ENCODE measurements around the gene PHACTR3. TPM values are rescaled to one million over a fixed set of nuclear protein-coding genes. Genes with fewer than 3 reads are reported as not detected.

PHACTR3 gene
- total RNA-seq, 2 experiments from 2014 or later = not detected

DNA sequence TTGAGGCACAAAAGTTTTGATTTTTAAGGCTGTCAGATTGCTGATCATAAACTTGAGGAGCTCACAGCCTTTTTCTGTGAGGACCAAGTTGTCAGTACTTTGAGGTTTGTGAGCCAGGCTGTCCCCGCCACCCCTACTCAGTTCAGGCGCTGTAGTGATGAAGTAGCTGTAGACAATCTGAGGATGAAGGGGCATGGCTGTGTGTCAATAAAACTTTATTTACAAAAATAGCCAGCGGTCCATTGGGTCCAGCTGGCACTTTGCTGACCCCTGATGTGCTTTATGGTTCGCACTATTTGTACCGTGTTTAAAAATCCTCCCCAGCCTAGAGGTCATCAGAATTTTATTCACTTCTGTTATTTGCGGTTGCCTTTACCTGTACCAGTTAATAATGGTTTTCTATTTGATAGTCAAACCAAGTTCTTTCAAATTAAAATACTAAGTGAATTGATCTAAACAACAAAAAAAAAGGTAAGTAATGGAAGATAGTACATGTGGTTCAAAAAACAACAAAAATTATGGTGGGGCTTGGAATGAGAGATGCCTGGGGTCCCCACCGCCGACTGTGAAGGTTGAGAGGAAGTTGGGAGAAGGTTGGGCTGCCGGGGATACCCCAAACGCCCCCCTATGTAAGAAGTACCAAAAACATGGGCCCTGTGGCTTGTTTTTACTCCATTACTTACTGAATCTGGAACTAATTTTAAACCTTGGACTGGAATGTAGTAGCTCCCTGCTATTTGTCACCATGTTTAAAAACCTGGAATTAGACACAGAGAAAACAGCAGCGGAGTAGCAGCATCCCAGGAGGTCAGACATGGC, 205.5 kb downstream of the PHACTR3 start:
- intact Hi-C loops (cut with DNase I, micrococcal nuclease) = no loop called here
- POLR2A ChIA-PET = no interaction called here
- Mint-ChIP-seq H3K27me3 (peaks cover 8% of the 10 kb centered on the region), H3K9me3 (ENCODE audit: low read depth) (no peaks in the 10 kb centered on the region), H3K36me3 (ENCODE audit: low read depth) (no peaks in the 10 kb centered on the region), H3K4me1 (no peaks in the 10 kb centered on the region), H3K27ac (no peak overlapping the region), H3K4me3 (no peak overlapping the region)
- ATAC-seq (no peak), DNase-seq (no peak)
- CTCF ChIA-PET = no interaction called here

DNA sequence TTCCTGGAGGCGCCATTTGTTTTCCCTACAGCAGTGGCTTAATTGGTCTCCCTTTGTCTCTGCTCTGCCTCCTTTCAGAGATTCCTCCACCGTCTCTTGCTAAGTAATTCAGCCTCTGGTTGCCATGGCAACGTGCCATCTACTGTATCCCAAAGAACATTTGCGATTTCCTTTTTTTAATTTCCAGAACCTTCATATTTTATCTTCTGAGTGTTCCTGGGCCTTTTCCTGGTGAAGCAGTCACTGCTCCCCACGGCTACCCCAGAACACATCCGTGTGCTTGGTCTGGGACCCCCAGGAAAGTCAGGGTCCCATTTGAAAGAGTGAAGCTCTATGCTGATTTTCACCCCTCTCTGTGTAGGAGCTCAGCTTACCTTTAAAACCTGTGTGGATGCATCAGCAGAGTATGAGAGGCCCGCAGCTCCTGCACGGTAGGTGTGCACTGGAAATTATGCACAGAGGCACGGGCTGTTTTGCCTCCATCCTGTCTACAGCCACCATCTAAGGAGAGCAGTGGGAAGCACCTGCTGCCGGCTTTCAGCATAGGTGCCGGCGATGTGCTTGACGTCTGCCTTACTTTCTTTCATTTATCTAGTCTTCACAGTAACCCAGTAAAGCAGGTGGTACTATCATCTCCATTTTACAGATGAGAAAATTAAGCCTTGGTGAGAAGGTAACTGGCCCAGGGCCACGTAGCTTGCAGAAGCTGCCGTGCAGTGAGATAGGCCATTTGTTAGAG, 206.3 kb downstream of the PHACTR3 start:
- Mint-ChIP-seq H3K27me3 (peaks cover 2% of the 10 kb centered on the region), H3K36me3 (ENCODE audit: low read depth) (no peaks in the 10 kb centered on the region), H3K9me3 (ENCODE audit: low read depth) (no peaks in the 10 kb centered on the region), H3K27ac (no peak overlapping the region), H3K4me3 (no peak overlapping the region), H3K4me1 (no peaks in the 10 kb centered on the region)
- no peak for ATAC-seq
- intact Hi-C loops (cut with DNase I, micrococcal nuclease) = no loop called here
- POLR2A ChIA-PET = no interaction called here
- no peak for DNase-seq
- CTCF ChIA-PET = no interaction called here

DNA sequence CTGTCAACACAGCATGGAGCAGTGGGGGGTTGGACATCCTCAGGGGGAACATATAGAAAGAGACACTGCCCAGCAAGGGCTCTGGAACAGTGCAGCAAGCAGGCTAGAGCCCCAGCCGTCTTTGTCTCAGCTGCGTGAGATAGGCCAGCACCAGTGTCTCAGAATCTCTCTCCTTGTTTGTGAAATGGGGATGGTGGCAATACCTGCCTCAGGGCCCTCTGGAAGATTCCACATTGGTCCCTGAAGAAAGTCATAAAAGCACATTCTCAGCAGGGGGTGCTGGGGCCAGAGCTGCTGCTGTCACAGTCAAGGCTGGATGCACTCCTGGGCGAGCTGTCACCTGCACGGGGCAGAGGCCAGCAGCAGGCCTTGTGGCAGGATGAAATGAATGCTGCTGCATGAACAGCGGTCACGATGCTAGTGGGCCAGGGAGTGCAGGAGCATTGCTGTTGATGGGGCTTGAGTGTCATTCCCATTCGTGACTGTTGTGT, 207.4 kb downstream of the PHACTR3 start:
- POLR2A ChIA-PET = no interaction called here
- Mint-ChIP-seq H3K4me1 (no peaks in the 10 kb centered on the region), H3K36me3 (ENCODE audit: low read depth) (no peaks in the 10 kb centered on the region), H3K9me3 (ENCODE audit: low read depth) (no peaks in the 10 kb centered on the region), H3K27ac (no peak overlapping the region), H3K4me3 (no peak overlapping the region), H3K27me3 (peaks cover 2% of the 10 kb centered on the region)
- DNase-seq (no peak), ATAC-seq (no peak)
- intact Hi-C loops (cut with DNase I, micrococcal nuclease) = no loop called here
- CTCF ChIA-PET = no interaction called here

GRCh38 chr20:59812286-59813125, 208.2 kb downstream of the PHACTR3 start:
- ChIA-PET POLR2A (no interaction called here), CTCF (no interaction called here)
- intact Hi-C loops (cut with DNase I, micrococcal nuclease) = no loop called here
- DNase-seq (no peak), ATAC-seq (no peak)
- H3K36me3 Mint-ChIP-seq (ENCODE audit: low read depth) = no peaks in the 10 kb centered on the region
- H3K4me3 Mint-ChIP-seq = no peak overlapping the region
- no peaks in the 10 kb centered on the region for H3K9me3 Mint-ChIP-seq (ENCODE audit: low read depth)
- no peaks in the 10 kb centered on the region for H3K4me1 Mint-ChIP-seq
- peaks cover 2% of the 10 kb centered on the region for H3K27me3 Mint-ChIP-seq
- no peak overlapping the region for H3K27ac Mint-ChIP-seq

GRCh38 chr20:59813126-59813947, 209.0 kb downstream of the PHACTR3 start:
- no peak for ATAC-seq
- Mint-ChIP-seq H3K27ac (no peak overlapping the region), H3K27me3 (peaks cover 2% of the 10 kb centered on the region), H3K4me3 (no peak overlapping the region), H3K4me1 (no peaks in the 10 kb centered on the region), H3K9me3 (ENCODE audit: low read depth) (no peaks in the 10 kb centered on the region), H3K36me3 (ENCODE audit: low read depth) (no peaks in the 10 kb centered on the region)
- intact Hi-C loops (cut with DNase I, micrococcal nuclease) = no loop called here
- no peak for DNase-seq
- CTCF ChIA-PET = interaction anchor here (0.6 kb wide), 1 partner anchor 61 kb away, joined by 3 read pairs; no protein-coding TSS in a partner anchor
- POLR2A ChIA-PET = no interaction called here

- no peak for DNase-seq
- intact Hi-C loops (cut with DNase I, micrococcal nuclease) = no loop called here
- Mint-ChIP-seq H3K4me3 (no peak overlapping the region), H3K9me3 (ENCODE audit: low read depth) (no peaks in the 10 kb centered on the region), H3K36me3 (ENCODE audit: low read depth) (no peaks in the 10 kb centered on the region), H3K27ac (no peak overlapping the region), H3K27me3 (peaks cover 4% of the 10 kb centered on the region), H3K4me1 (no peaks in the 10 kb centered on the region)
- no peak for ATAC-seq
- ChIA-PET POLR2A (no interaction called here), CTCF (no interaction called here)
These were observed 209.9 kb downstream of the PHACTR3 start for GRCh38 chr20:59813948-59814839.

DNA sequence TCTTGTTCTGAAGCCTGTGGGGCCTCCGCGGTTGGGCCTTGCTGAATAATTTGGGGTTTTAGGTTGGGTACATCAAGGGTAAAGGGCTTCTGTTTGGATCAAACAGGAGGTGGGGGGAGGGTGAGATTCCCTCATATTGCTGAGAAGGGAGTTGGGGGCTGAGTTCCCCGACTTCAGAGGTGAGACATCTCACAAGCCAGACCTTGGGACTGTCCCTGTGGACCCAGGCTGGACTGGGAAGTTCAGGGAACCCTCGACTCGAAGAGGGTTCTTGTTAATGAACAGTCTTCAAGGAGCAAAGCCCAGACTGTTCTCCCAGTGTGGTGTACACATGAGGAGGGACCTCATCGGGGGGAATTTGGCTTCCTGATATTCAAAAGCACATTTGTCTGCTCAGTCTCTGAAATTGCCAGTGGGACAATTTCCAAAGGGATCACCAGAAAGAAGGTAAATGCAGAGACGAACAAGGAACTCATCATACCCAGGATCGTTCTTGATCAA, 210.6 kb downstream of the PHACTR3 start:
- H3K27ac Mint-ChIP-seq = no peak overlapping the region

GRCh38 chr20:59816146-59816738, 211.9 kb downstream of the PHACTR3 start:
- ChIA-PET CTCF (interaction anchor here (0.6 to 1.2 kb wide), 2 partner anchors 20 to 34 kb away, joined by 3 read pairs; no protein-coding TSS in a partner anchor), POLR2A (no interaction called here)
- H3K27me3 Mint-ChIP-seq = peaks cover 4% of the 10 kb centered on the region
- H3K27ac Mint-ChIP-seq = no peak overlapping the region
- H3K4me1 Mint-ChIP-seq = no peaks in the 10 kb centered on the region
- ATAC-seq (no peak), DNase-seq (no peak)
- H3K36me3 Mint-ChIP-seq (ENCODE audit: low read depth) = no peaks in the 10 kb centered on the region
- intact Hi-C loops (cut with DNase I, micrococcal nuclease) = no loop called here
- H3K4me3 Mint-ChIP-seq = no peak overlapping the region
- no peaks in the 10 kb centered on the region for H3K9me3 Mint-ChIP-seq (ENCODE audit: low read depth)

More for the DNA sequence above, 210.6 kb downstream of the PHACTR3 start:
- Mint-ChIP-seq H3K36me3 (ENCODE audit: low read depth) (no peaks in the 10 kb centered on the region), H3K9me3 (ENCODE audit: low read depth) (no peaks in the 10 kb centered on the region), H3K4me1 (no peaks in the 10 kb centered on the region), H3K4me3 (no peak overlapping the region), H3K27me3 (peaks cover 4% of the 10 kb centered on the region)
- ATAC-seq (no peak), DNase-seq (no peak)
- POLR2A ChIA-PET = no interaction called here
- intact Hi-C loops (cut with DNase I, micrococcal nuclease) = no loop called here
- CTCF ChIA-PET = interaction anchor here (1.2 kb wide), 1 partner anchor 35 kb away, joined by 3 read pairs; no protein-coding TSS in a partner anchor

DNA sequence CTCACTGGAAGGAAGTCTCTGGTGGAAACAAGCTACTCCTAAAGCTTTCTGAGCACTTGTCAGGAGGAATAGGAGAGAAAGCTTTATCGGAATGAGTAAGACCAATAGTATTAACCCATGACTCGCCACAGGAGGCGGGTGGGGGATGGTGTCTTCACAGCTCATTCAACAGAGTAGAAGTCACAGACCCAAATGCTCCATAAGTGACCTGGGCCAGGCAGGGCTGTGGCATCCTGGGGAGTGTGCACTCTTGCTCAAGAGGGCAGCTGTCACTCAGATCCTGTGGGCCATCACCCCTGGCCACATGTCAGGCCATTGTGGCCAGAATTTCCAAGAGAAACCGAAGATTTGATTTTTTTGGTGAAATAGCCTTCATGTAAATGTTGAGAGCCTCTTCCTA, 213.1 kb downstream of the PHACTR3 start:
- no peak for ATAC-seq
- CTCF ChIA-PET = no interaction called here
- no peak for DNase-seq
- H3K27me3 Mint-ChIP-seq = peaks cover 2% of the 10 kb centered on the region
- H3K36me3 Mint-ChIP-seq (ENCODE audit: low read depth) = no peaks in the 10 kb centered on the region
- no peak overlapping the region for H3K27ac Mint-ChIP-seq
- H3K9me3 Mint-ChIP-seq (ENCODE audit: low read depth) = no peaks in the 10 kb centered on the region
- intact Hi-C loops (cut with DNase I, micrococcal nuclease) = no loop called here
- H3K4me1 Mint-ChIP-seq = no peaks in the 10 kb centered on the region
- POLR2A ChIA-PET = no interaction called here
- no peak overlapping the region for H3K4me3 Mint-ChIP-seq
